Measurements from ENCODE around the gene SLC28A1.

Gene SLC28A1

GRCh38 chr15:84886211-84886983 is 1.9 kb downstream of the SLC28A1 start:
- no peak for DNase-seq

GRCh38 chr15:84886984-84887299 is 2.5 kb downstream of the SLC28A1 start:
- no peak for DNase-seq

- DNase-seq, result no peak
Observed at GRCh38 chr15:84887938-84888337, 3.5 kb downstream of the SLC28A1 start.

GRCh38 chr15:84888639-84889038 is 4.2 kb downstream of the SLC28A1 start:
- DNase-seq, result no peak

GRCh38 chr15:84889313-84889990 is 5.0 kb downstream of the SLC28A1 start:
- no peak for DNase-seq

- no peak for DNase-seq
Observed at GRCh38 chr15:84889991-84890669, 5.7 kb downstream of the SLC28A1 start.

- no peak for DNase-seq
Observed at GRCh38 chr15:84890670-84891162, 6.3 kb downstream of the SLC28A1 start.

- DNase-seq, result no peak
Observed at GRCh38 chr15:84891339-84891738, 6.9 kb downstream of the SLC28A1 start.

GRCh38 chr15:84892786-84893307 is 8.4 kb downstream of the SLC28A1 start:
- DNase-seq, result no peak

GRCh38 chr15:84893607-84894006 is 9.1 kb downstream of the SLC28A1 start:
- no peak for DNase-seq

- no peak for DNase-seq
Observed at GRCh38 chr15:84894736-84895425, 10.4 kb downstream of the SLC28A1 start.

GRCh38 chr15:84898761-84899160 is 14.3 kb downstream of the SLC28A1 start:
- no peak for DNase-seq

GRCh38 chr15:84899750-84900149 is 15.3 kb downstream of the SLC28A1 start:
- no peak for DNase-seq

GRCh38 chr15:84901540-84901939 is 17.1 kb downstream of the SLC28A1 start:
- no peak for DNase-seq

- DNase-seq, result no peak
Observed at GRCh38 chr15:84903751-84904150, 19.3 kb downstream of the SLC28A1 start.

- no peak for DNase-seq
Observed at GRCh38 chr15:84904419-84904818, 20.0 kb downstream of the SLC28A1 start.

GRCh38 chr15:84905016-84905916 is 20.8 kb downstream of the SLC28A1 start:
- DNase-seq, result no peak

GRCh38 chr15:84907731-84908130 is 23.3 kb downstream of the SLC28A1 start:
- no peak for DNase-seq

- no peak for DNase-seq
Observed at GRCh38 chr15:84908564-84908963, 24.1 kb downstream of the SLC28A1 start.

GRCh38 chr15:84909029-84909428 is 24.6 kb downstream of the SLC28A1 start:
- no peak for DNase-seq

GRCh38 chr15:84909782-84910181 is 25.3 kb downstream of the SLC28A1 start:
- DNase-seq, result no peak

Data from fibroblast of skin of right quadriceps (primary cell).